GM18505 (cell line): Measurements from ENCODE around the gene MYO5B.

Source experiments
- ATAC-seq: cut with Tn5 transposase; IDR thresholded peaks from one replicate; pipeline ENCODE4 v1.9.1; 2021; ENCODE audit not compliant: unreplicated experiment
- POLR2A ChIP-seq: IDR thresholded peaks from 4 replicates; pipeline ENCODE4 v1.6.1; 2011; ENCODE audit warnings: borderline replicate concordance; ENCODE audit not compliant: insufficient read depth, insufficient read length; ENCODE audit errors: extremely low read depth

MYO5B gene

DNA sequence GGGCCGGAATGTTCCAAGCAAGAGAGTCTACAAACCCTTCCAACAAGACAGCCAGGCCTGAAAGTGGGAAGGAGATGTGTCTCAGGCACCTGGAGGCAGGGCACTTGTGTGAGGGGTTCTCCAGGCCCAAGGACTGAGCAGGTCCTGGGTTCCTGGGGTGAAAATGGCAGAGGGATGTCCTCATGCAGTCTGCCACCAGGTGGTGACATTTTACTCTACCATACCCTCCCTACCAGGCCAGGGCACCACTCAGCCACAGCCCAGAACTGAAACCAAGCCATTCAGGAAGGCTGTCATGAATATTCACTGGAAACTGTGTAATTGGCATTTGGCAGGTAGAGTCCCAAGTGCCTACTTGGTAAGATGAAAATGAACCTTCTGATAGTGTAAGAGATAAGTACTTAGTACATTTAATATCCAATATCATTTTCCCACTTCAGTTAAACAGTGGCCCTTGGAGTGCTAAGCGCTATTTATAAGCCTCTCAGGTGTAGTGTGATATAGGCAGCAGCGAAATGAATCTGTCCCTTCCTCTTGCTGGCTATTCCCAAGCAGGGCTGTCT lies 185.1 kb downstream of the MYO5B start:
- ATAC-seq = peak; percentile 78
- no peak for TF ChIP-seq POLR2A

DNA sequence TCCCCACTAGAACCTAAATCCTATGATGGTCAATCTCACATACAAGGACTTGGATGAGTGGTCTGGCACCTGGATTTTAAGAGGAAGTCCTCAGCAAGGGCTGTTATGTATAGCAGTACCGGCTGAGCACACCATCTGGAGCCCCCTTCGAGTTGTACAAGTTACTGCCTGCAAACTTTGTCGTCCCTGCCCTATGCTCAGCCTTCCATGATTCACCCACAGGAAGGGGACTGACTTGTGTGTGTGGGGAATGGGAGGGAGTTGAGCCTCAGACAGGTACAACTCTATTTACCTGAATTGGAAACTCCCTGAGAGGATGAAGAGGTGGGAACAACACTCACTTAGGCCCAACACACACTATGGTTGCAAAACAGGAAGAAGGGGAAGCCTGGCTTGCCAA lies 186.6 kb downstream of the MYO5B start:
- ATAC-seq = no peak

DNA sequence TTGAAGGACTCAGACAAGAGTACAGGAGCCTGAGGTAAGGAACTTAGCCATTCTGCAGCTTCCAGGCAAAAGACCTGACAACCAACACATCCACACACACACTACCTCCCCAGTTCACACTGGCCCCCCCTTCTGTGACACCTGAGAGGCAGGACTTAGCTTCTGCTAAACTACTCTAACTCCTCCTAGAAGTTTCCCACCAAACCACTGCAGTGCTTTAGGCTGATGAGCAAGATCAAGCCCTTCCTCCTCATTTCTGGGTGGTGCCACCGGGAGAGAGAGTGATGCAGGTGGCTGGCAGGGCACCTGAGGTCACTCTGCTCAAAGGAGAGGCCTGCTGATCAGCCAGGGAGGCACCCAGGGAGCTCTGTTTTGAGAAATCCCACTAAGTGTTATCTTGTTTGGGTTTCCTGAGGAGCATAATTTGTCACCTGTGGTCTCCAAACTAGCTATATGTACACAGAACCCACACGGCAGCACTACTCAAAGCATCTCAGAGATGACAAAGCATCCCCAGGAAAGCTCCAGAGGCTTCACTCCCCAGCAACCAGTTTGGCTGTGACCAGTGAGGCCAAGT lies 188.4 kb downstream of the MYO5B start:
- ATAC-seq = no peak
- no peak for TF ChIP-seq POLR2A

More for the DNA sequence above, 186.6 kb downstream of the MYO5B start:
- no peak for TF ChIP-seq POLR2A

DNA sequence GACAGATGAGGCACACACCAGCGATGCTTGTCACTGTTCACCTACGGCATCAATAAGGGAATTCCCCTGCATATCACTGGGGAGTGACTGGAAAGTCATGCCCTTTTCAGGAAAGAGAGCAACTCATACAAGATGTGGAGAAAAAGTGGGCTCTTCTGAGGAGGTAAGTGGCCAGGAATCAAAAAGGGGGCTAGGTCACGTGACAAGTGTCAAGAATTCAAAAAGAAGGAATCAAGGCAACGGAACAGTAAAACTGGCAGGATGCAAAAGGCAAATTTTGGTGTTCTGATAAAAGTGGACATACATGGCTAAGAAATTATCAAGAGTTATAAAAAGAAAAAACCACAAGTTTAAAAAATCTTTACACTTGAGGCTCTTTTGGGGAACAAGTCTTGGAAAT lies 190.9 kb downstream of the MYO5B start:
- ATAC-seq = no peak
- no peak for TF ChIP-seq POLR2A

DNA sequence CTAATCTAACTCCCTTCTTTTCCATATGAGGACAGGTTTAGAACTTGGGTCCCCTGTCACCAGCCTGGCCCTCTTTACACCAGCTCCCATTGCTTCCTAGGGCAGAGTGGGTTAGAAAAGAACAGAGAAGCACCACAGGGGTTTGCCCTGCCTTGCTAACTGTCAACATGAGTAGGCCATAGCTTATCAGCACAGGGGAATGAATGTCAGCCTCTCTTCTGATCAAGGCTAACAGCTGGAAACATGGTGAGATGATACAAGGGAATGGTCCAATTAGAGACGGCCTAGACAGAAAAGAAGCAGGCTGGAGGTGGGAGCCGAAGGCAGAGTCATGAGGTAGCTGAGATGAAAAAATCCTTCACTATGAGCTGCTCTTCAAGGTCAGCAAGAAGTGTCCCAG lies 192.2 kb downstream of the MYO5B start:
- ATAC-seq = no peak

DNA sequence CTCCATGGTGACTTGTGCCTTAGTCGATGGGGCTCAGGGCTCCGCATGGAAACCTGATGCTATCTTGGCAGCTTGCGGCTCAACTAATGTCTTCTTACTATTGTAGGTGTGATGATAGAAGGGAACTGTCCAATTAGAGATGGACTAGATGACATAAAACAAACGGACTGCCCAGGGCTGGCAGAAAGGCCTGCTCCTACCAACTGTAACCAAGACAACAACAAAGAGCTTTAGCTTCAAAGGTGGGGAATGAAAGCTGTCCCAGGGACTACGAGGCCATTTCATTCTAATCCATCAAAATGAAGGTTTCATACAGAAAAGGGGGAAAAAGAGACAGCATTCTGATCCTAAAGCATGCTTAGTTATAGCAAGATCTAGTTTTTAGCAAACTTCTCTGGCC lies 194.7 kb downstream of the MYO5B start:
- TF ChIP-seq POLR2A = no peak
- ATAC-seq = no peak

More for the DNA sequence above, 192.2 kb downstream of the MYO5B start:
- no peak for TF ChIP-seq POLR2A

DNA sequence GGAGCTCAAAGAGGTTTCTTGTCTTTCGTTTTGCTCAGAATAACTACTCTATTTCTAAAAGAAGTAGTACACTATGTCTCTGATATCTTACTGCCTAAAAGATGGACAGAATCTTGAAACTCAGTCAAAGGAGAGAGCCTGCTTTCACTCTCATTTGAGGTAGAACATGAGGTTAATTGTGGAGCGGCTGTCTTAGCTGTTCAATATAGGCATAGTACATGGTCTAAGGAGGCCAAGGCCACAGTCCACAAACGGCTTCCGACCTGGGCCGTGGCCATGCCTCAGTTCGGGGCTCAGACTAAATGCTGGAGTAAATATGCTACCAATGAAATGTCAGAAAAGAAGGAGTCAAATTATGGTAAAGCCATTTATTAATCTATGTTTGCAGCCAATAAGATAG lies 195.8 kb downstream of the MYO5B start:
- no peak for ATAC-seq
- no peak for TF ChIP-seq POLR2A

DNA sequence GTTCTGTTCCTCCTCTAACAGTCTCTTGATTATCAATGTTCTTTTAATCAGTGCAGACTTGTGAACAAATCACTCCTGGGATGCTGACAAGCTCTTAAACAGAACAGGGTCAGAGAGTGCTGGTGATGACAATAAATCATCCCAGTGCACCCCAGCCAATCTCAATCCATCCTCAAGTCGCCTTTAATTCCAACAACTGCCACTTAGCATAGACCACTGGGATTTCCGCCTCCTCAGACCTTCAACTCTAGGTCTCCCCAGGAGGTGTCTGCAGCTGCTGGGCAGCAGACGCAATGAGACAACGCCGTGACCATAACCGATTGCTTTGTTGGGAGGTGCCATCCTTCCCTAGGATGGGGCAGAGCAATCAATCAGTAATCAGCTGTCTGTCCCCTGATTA lies 197.4 kb downstream of the MYO5B start:
- TF ChIP-seq POLR2A = no peak
- ATAC-seq = no peak

DNA sequence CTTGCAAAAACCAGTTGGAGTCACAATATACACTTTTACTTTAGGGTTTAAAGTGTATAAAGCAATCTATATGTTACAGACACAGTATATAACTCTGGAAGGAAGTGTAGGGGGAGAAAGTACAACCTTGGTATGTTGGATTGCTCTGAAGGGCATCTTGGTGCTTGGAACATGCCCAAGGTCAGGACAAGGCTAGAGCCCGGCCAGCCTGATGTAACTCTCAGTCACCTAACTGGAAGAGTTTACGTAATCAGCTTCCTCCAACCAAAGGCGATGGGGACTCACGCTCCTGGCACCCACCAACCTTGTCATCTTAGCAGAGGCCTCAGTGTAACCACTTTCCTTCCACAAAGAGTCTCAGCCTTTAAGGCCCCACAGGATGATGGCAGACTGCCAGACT lies 200.5 kb downstream of the MYO5B start:
- ATAC-seq = no peak
- no peak for TF ChIP-seq POLR2A

DNA sequence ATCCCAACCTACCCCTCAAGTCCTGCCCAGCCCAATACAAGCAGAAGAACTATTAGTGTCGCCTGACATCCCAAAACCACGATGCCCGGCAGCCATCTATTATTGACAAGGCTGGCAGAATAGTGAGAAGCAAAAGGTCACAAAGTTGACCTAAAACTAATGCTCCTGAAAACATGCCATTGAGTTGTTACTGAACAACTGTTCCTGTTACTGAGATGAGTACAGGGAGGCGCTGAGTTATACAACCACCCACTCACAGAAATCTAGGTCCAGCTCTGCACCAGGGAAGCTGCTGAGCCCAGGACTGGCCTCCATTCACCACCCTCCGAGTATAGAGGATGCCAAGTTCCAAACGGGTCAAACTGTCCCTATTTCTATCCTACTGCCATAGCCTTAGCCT lies 201.6 kb downstream of the MYO5B start:
- TF ChIP-seq POLR2A = no peak
- no peak for ATAC-seq

DNA sequence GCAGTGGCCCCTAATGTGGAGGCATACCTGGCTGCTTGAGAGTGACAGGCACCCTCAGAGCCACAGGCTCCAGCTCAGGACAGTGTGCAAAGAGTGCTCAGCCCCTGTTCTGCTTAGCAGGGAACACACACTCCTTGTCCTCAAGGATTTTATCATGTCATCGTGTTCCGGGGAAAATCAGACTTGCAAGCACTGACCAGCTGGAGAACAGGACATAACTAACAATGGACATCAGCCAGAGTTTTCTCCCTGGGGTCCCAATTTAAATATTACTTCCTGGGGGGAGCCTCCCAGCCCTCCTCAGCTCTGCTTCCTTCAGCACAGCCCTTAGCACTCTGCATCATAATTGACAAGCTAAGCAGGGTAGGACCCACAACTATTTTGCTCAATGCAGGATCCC lies 206.2 kb downstream of the MYO5B start:
- no peak for ATAC-seq
- TF ChIP-seq POLR2A = no peak

DNA sequence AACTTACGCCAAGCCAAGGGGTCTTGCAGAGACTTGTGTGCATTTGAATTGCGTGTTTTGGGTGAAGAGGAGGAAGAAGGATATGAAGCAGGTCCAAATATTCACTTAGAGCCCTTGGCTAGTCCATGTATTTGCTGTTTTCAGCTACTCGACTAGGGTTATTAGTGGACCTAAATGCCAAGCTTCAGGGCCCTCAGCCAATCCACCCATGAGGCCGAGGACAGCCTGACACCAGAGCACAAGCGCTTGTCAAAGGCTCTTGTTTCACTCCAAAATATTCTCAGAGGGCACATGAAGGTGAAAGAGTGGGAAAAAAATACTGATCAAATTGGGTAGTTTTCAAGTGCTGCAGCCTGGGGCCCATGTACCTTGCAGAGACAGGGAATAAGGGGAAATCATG lies 206.8 kb downstream of the MYO5B start:
- no peak for TF ChIP-seq POLR2A
- ATAC-seq = no peak

DNA sequence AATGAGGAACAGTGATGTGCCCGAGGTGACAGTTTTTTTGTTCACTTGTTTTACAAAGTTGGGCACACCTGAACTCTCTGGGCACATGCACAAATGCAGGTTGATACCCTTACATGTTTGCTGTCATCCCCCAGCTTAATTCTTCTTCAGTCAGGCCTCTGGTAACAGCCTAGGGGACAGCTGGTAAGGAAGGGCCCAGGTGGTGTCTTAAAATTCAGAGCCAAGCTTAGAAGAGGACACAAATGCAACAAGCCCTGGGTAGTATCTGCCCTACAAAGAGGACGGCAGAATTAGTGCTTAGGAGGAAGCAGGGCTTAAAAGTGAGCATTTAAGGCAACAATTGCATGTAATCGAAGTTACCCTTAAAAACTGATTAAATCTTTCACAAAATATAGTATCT lies 209.7 kb downstream of the MYO5B start:
- no peak for TF ChIP-seq POLR2A
- no peak for ATAC-seq

DNA sequence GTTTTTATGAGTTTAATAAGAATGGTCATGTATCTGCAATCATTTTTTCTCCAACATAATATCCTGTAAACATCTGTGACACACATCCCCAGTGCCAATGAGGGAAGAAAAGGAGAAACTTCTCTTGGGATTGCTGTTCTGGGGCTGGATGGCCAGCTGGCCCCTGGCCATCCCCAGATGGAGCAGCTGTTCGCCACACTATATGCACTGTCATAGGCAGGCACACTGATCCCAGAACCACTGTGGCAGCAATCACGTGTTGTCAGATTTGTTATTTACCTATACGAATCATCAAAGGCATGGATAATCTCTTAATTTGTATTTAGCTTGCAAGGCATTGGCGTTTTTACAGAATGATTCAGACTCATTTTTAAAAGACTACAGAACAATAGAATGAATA lies 214.1 kb downstream of the MYO5B start:
- no peak for TF ChIP-seq POLR2A
- ATAC-seq = no peak
